WTC11 (cell line): ENCODE results near the gene PUSL1. TPM values are rescaled to one million over a fixed set of nuclear protein-coding genes. Genes with fewer than 3 reads are reported as not detected.

Experiments
- ATAC-seq: fragments of 200-7000 bp; cut with Tn5 transposase; 2 replicates; pipeline ENCODE4 v1.10.0; 2021; ENCODE audit warnings: mild to moderate bottlenecking, moderate library complexity
- CTCF ChIA-PET: fragments of 300-600 bp; sonication (Branson Sonifier 250); formaldehyde crosslinking; loops from one replicate; lab custom pipeline; 2021; ENCODE audit warnings: antibody characterized with exemption; lab: Charles Lee
- POLR2A ChIA-PET: fragments of 350-600 bp; sonication (Branson Sonifier 250); formaldehyde crosslinking; loops from one replicate; lab custom pipeline; 2021; ENCODE audit warnings: antibody characterized with exemption; lab: Charles Lee
- DNase-seq: peaks from one replicate; pipeline ENCODE4 v3.0.0; 2021; ENCODE audit warnings: low spot score
- H3K27ac Mint-ChIP-seq: 2 replicates; pipeline ENCODE4 v1.8.0; 2021; ENCODE audit warnings: mixed read lengths
- H3K27me3 Mint-ChIP-seq: 2 replicates; pipeline ENCODE4 v1.8.0; 2021; ENCODE audit warnings: low read depth, mild to moderate bottlenecking, moderate library complexity, mixed read lengths
- H3K36me3 Mint-ChIP-seq: 2 replicates; pipeline ENCODE4 v1.8.0; 2021; ENCODE audit warnings: mixed read lengths
- H3K4me1 Mint-ChIP-seq: 2 replicates; pipeline ENCODE4 v1.8.0; 2022; ENCODE audit warnings: mixed read lengths
- H3K4me3 Mint-ChIP-seq: 2 replicates; pipeline ENCODE4 v1.8.0; 2021; ENCODE audit warnings: mild to moderate bottlenecking, moderate library complexity, mixed read lengths
- H3K9me3 Mint-ChIP-seq: 2 replicates; pipeline ENCODE4 v1.8.0; 2021; ENCODE audit warnings: mixed read lengths
- CREB1 ChIP-seq: sonication (generic); formaldehyde crosslinking; IDR thresholded peaks from 2 replicates; pipeline ENCODE4 v1.8.0; 2023; ENCODE audit warnings: mild to moderate bottlenecking, missing genetic modification reagents
- CREM ChIP-seq: sonication (generic); formaldehyde crosslinking; IDR thresholded peaks from 2 replicates; pipeline ENCODE4 v1.8.1; 2022; ENCODE audit warnings: mild to moderate bottlenecking, missing genetic modification reagents, moderate library complexity
- EMX1 ChIP-seq: fragments of 250-450 bp; sonication (Bioruptor Pico); IDR thresholded peaks from 2 replicates; pipeline ENCODE4 v1.8.0; 2021; ENCODE audit warnings: mild to moderate bottlenecking
- FOXP1 ChIP-seq: sonication (generic); formaldehyde crosslinking; IDR thresholded peaks from 2 replicates; pipeline ENCODE4 v1.8.0; 2022; ENCODE audit warnings: missing genetic modification reagents, mild to moderate bottlenecking, moderate library complexity, borderline replicate concordance
- NFATC4 ChIP-seq: fragments of 250-450 bp; sonication (Bioruptor Pico); IDR thresholded peaks from 2 replicates; pipeline ENCODE4 v1.9.0; 2021; ENCODE audit warnings: mild to moderate bottlenecking
- PRRX2 ChIP-seq: fragments of 250-450 bp; sonication (Bioruptor Pico); IDR thresholded peaks from 2 replicates; pipeline ENCODE4 v1.8.0; 2021; ENCODE audit warnings: mild to moderate bottlenecking
- SMAD4 ChIP-seq: sonication (generic); formaldehyde crosslinking; IDR thresholded peaks from 2 replicates; pipeline ENCODE4 v1.8.0; 2022; ENCODE audit warnings: mild to moderate bottlenecking, missing genetic modification reagents
- SP1 ChIP-seq: sonication (generic); formaldehyde crosslinking; conservative IDR thresholded peaks from 2 replicates; pipeline ENCODE4 v1.8.1; 2022; ENCODE audit warnings: missing genetic modification reagents
- ZNF138 ChIP-seq: sonication (generic); formaldehyde crosslinking; conservative IDR thresholded peaks from 2 replicates; pipeline ENCODE4 v1.8.1; 2022; ENCODE audit warnings: mild to moderate bottlenecking, moderate library complexity, missing genetic modification reagents
- ZNF396 ChIP-seq: fragments of 250-450 bp; sonication (Bioruptor Pico); IDR thresholded peaks from 2 replicates; pipeline ENCODE4 v1.8.0; 2021; ENCODE audit warnings: mild to moderate bottlenecking, moderate library complexity, borderline replicate concordance
- ZNF423 ChIP-seq: fragments of 250-450 bp; sonication (Bioruptor Pico); IDR thresholded peaks from 2 replicates; pipeline ENCODE4 v2.1.2; 2022; ENCODE audit warnings: mild to moderate bottlenecking, moderate library complexity
- total RNA-seq: library from RNA; stranded (reverse); gene quantifications from 3 replicates; pipeline ENCODE4 v1.2.3, GENCODE V29; 2021
- TF ChIP-seq, protein P1 (sequence below): sonication (generic); formaldehyde crosslinking; IDR thresholded peaks from 2 replicates; pipeline ENCODE4 v1.8.1; 2022; ENCODE audit warnings: mild to moderate bottlenecking, missing genetic modification reagents, moderate library complexity, borderline replicate concordance
- TF ChIP-seq, protein P2 (sequence below): sonication (generic); formaldehyde crosslinking; IDR thresholded peaks from 2 replicates; pipeline ENCODE4 v1.8.1; 2023; ENCODE audit warnings: mild to moderate bottlenecking, moderate library complexity, missing genetic modification reagents
- TF ChIP-seq, protein P3 (sequence below): sonication (generic); formaldehyde crosslinking; IDR thresholded peaks from 2 replicates; pipeline ENCODE4 v1.8.1; 2023; ENCODE audit warnings: mild to moderate bottlenecking, missing genetic modification reagents
- TF ChIP-seq, protein P4 (sequence below): sonication (generic); formaldehyde crosslinking; IDR thresholded peaks from 2 replicates; pipeline ENCODE4 v1.8.1; 2023; ENCODE audit warnings: mild to moderate bottlenecking, missing genetic modification reagents, borderline replicate concordance
- TF ChIP-seq, protein P5 (sequence below): fragments of 250-450 bp; sonication (Bioruptor Pico); IDR thresholded peaks from 2 replicates; pipeline ENCODE4 v1.9.0; 2021; ENCODE audit warnings: mild to moderate bottlenecking
- TF ChIP-seq, protein P6 (sequence below): sonication (generic); formaldehyde crosslinking; IDR thresholded peaks from 2 replicates; pipeline ENCODE4 v1.8.1; 2022; ENCODE audit warnings: low read depth, missing genetic modification reagents, borderline replicate concordance

The PUSL1 gene
- total RNA-seq, 1 experiment from 2014 or later = 51.5 TPM

DNA sequence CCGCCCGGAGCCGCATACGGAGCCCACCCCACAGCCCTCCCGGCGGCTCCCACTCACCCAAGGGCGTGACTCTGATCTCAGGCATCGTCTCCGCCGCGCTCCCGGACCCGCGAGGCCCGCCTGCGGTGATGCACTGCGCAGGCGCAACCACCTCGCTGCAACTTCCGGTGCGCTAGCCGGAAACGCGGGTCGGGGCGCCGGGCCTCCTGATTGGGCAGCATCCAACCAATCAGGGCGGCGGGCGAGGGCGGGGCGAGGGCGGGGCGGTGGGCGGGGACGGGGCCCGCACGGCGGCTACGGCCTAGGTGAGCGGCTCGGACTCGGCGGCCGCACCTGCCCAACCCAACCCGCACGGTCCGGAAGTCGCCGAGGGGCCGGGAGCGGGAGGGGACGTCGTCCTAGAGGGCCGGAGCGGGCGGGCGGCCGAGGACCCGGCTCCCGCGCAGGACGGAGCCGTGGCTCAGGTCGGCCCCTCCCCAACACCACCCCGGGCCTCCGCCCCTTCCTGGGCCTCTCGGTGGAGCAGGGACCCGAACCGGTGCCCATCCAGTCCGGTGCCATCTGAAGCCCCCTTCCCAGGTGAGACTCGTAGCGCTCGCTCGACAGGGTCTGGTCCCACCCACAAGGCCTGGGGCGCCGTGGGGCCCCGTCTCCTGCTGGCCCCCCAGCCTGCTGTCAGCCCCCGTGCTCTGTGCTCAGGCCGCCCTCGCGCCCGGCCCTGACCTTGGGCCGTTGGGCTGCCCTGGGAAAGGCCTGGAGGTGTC lies 16.3 kb downstream of the PUSL1 start, which contains the start of the genes CPTP and INTS11 (continued):
- TF ChIP-seq, protein P1, sequence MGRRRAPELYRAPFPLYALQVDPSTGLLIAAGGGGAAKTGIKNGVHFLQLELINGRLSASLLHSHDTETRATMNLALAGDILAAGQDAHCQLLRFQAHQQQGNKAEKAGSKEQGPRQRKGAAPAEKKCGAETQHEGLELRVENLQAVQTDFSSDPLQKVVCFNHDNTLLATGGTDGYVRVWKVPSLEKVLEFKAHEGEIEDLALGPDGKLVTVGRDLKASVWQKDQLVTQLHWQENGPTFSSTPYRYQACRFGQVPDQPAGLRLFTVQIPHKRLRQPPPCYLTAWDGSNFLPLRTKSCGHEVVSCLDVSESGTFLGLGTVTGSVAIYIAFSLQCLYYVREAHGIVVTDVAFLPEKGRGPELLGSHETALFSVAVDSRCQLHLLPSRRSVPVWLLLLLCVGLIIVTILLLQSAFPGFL (CRISPR knock-in tag) = no peak
- TF ChIP-seq, protein P2, sequence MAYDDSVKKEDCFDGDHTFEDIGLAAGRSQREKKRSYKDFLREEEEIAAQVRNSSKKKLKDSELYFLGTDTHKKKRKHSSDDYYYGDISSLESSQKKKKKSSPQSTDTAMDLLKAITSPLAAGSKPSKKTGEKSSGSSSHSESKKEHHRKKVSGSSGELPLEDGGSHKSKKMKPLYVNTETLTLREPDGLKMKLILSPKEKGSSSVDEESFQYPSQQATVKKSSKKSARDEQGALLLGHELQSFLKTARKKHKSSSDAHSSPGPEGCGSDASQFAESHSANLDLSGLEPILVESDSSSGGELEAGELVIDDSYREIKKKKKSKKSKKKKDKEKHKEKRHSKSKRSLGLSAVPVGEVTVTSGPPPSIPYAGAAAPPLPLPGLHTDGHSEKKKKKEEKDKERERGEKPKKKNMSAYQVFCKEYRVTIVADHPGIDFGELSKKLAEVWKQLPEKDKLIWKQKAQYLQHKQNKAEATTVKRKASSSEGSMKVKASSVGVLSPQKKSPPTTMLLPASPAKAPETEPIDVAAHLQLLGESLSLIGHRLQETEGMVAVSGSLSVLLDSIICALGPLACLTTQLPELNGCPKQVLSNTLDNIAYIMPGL (CRISPR knock-in tag) = no peak; the same call in 1 of the 2 replicates
- TF ChIP-seq SMAD4 (CRISPR knock-in tag) = no peak
- TF ChIP-seq EMX1 (CRISPR knock-in tag) = no peak
- no peak for TF ChIP-seq ZNF423
- TF ChIP-seq ZNF138 (CRISPR knock-in tag) = no peak
- TF ChIP-seq CREB1 (CRISPR knock-in tag) = no peak
- no peak for TF ChIP-seq ZNF396
- TF ChIP-seq CREM (CRISPR knock-in tag) = 0 out of 2 replicates have a peak, but pooled peaks have one; percentile 4
- peak; percentile 60 for TF ChIP-seq FOXP1

DNA sequence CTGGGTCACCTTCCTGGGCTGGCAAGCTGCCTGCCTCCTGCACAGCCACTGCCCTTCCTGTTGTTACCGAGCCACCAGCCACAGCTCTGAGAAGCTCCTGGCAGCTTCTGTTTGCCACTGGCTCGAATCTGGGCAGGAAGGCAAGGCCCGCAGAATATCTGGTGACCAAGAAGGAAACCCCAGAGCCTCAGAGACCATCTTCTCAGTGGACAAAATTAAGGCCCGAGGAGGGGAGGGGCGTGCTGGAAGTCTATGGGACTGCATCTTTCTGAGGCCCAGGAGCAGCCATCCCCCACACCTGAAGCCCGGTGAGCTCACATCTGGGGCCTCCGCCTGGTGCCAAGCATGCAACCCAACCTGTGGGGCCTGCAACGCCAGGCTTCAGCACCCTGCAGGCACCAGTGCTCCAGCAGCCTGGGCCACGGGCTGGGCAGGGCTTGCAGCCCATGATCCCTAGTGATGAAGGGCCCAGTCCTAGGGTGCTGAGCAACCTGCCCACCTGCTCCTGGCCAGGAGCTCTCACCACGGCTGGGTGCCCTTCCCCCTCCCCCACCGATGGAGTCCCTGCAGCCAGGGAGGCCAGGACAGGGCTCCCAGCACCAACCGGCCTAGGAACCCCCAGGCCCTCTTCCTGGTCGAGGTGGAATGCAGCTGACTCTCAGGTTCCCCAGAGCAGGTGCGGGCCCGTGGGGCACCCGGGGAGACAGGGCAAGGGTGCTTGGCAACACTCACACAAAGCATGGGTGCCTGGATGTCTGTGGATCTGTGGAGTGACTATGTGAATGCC lies 17.1 kb downstream of the PUSL1 start:
- Mint-ChIP-seq H3K9me3 (peaks cover 4% of the 10 kb centered on the region), H3K27me3 (no peaks in the 10 kb centered on the region), H3K36me3 (no peaks in the 10 kb centered on the region), H3K4me1 (peaks cover 11% of the 10 kb centered on the region), H3K27ac (no peak overlapping the region), H3K4me3 (peak overlapping the region; percentile 63)
- ChIA-PET CTCF (interaction anchor here (0.5 to 0.6 kb wide), 2 partner anchors 37 to 69 kb away, joined by 5 read pairs; no protein-coding TSS in a partner anchor), POLR2A (interaction anchor here (0.7 kb wide), 2 partner anchors 30 to 50 kb away, joined by 3 read pairs; partner anchors contain the start of gene AURKAIP1)
- ATAC-seq (no peak), DNase-seq (no peak)
- TF ChIP-seq, protein P3, sequence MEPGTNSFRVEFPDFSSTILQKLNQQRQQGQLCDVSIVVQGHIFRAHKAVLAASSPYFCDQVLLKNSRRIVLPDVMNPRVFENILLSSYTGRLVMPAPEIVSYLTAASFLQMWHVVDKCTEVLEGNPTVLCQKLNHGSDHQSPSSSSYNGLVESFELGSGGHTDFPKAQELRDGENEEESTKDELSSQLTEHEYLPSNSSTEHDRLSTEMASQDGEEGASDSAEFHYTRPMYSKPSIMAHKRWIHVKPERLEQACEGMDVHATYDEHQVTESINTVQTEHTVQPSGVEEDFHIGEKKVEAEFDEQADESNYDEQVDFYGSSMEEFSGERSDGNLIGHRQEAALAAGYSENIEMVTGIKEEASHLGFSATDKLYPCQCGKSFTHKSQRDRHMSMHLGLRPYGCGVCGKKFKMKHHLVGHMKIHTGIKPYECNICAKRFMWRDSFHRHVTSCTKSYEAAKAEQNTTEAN (CRISPR knock-in tag) = no peak
- no peak for TF ChIP-seq PRRX2

DNA sequence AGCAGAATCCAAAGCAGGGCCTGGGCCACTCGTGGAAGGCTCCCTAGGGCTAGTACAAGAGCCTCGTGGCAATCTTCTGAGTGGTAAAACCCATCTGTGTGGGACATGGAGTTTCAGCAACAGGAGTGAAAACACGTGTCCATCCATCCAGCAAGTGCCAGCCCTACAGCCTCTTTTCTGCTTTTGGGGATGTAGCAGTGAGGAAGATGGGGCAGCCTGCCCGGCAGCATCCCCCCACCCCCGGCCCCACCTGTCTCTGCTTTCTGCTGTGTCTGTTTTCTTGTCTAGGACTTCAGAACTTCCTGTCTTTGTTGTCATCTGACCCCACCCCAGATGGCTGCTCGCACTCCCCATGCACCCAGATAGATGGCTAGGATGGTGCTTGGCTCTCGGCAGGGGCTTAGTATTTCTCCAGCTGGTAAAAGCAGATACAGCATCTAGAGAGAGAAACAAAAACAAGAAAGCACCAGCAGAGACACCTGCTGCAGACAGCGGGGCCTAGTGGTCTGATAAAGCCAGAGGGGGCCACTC lies 17.7 kb downstream of the PUSL1 start:
- no peaks in the 10 kb centered on the region for H3K27me3 Mint-ChIP-seq
- no peak overlapping the region for H3K27ac Mint-ChIP-seq
- H3K4me1 Mint-ChIP-seq = peaks cover 11% of the 10 kb centered on the region
- POLR2A ChIA-PET = no interaction called here
- DNase-seq = no peak
- CTCF ChIA-PET = interaction anchor here (0.6 kb wide), 1 partner anchor 36 kb away, joined by 5 read pairs; no protein-coding TSS in a partner anchor
- peaks cover 4% of the 10 kb centered on the region for H3K9me3 Mint-ChIP-seq
- no peaks in the 10 kb centered on the region for H3K36me3 Mint-ChIP-seq
- peak overlapping the region; percentile 63 for H3K4me3 Mint-ChIP-seq
- ATAC-seq = no peak
- TF ChIP-seq, protein P4, sequence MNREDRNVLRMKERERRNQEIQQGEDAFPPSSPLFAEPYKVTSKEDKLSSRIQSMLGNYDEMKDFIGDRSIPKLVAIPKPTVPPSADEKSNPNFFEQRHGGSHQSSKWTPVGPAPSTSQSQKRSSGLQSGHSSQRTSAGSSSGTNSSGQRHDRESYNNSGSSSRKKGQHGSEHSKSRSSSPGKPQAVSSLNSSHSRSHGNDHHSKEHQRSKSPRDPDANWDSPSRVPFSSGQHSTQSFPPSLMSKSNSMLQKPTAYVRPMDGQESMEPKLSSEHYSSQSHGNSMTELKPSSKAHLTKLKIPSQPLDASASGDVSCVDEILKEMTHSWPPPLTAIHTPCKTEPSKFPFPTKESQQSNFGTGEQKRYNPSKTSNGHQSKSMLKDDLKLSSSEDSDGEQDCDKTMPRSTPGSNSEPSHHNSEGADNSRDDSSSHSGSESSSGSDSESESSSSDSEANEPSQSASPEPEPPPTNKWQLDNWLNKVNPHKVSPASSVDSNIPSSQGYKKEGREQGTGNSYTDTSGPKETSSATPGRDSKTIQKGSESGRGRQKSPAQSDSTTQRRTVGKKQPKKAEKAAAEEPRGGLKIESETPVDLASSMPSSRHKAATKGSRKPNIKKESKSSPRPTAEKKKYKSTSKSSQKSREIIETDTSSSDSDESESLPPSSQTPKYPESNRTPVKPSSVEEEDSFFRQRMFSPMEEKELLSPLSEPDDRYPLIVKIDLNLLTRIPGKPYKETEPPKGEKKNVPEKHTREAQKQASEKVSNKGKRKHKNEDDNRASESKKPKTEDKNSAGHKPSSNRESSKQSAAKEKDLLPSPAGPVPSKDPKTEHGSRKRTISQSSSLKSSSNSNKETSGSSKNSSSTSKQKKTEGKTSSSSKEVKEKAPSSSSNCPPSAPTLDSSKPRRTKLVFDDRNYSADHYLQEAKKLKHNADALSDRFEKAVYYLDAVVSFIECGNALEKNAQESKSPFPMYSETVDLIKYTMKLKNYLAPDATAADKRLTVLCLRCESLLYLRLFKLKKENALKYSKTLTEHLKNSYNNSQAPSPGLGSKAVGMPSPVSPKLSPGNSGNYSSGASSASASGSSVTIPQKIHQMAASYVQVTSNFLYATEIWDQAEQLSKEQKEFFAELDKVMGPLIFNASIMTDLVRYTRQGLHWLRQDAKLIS = no peak
- TF ChIP-seq NFATC4 (CRISPR knock-in tag) (no peak), SP1 (CRISPR knock-in tag) (no peak)
- TF ChIP-seq, protein P5, sequence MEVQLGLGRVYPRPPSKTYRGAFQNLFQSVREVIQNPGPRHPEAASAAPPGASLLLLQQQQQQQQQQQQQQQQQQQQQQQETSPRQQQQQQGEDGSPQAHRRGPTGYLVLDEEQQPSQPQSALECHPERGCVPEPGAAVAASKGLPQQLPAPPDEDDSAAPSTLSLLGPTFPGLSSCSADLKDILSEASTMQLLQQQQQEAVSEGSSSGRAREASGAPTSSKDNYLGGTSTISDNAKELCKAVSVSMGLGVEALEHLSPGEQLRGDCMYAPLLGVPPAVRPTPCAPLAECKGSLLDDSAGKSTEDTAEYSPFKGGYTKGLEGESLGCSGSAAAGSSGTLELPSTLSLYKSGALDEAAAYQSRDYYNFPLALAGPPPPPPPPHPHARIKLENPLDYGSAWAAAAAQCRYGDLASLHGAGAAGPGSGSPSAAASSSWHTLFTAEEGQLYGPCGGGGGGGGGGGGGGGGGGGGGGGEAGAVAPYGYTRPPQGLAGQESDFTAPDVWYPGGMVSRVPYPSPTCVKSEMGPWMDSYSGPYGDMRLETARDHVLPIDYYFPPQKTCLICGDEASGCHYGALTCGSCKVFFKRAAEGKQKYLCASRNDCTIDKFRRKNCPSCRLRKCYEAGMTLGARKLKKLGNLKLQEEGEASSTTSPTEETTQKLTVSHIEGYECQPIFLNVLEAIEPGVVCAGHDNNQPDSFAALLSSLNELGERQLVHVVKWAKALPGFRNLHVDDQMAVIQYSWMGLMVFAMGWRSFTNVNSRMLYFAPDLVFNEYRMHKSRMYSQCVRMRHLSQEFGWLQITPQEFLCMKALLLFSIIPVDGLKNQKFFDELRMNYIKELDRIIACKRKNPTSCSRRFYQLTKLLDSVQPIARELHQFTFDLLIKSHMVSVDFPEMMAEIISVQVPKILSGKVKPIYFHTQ (CRISPR knock-in tag) = no peak
- TF ChIP-seq, protein P6, sequence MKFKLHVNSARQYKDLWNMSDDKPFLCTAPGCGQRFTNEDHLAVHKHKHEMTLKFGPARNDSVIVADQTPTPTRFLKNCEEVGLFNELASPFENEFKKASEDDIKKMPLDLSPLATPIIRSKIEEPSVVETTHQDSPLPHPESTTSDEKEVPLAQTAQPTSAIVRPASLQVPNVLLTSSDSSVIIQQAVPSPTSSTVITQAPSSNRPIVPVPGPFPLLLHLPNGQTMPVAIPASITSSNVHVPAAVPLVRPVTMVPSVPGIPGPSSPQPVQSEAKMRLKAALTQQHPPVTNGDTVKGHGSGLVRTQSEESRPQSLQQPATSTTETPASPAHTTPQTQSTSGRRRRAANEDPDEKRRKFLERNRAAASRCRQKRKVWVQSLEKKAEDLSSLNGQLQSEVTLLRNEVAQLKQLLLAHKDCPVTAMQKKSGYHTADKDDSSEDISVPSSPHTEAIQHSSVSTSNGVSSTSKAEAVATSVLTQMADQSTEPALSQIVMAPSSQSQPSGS (CRISPR knock-in tag) = no peak
